ENCODE results near the gene AFAP1L2.

AFAP1L2 gene, protein sequence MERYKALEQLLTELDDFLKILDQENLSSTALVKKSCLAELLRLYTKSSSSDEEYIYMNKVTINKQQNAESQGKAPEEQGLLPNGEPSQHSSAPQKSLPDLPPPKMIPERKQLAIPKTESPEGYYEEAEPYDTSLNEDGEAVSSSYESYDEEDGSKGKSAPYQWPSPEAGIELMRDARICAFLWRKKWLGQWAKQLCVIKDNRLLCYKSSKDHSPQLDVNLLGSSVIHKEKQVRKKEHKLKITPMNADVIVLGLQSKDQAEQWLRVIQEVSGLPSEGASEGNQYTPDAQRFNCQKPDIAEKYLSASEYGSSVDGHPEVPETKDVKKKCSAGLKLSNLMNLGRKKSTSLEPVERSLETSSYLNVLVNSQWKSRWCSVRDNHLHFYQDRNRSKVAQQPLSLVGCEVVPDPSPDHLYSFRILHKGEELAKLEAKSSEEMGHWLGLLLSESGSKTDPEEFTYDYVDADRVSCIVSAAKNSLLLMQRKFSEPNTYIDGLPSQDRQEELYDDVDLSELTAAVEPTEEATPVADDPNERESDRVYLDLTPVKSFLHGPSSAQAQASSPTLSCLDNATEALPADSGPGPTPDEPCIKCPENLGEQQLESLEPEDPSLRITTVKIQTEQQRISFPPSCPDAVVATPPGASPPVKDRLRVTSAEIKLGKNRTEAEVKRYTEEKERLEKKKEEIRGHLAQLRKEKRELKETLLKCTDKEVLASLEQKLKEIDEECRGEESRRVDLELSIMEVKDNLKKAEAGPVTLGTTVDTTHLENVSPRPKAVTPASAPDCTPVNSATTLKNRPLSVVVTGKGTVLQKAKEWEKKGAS
- 0.83 to 4.9 (median 2.4) reads per million in 4 donors for total RNA-seq

DNA sequence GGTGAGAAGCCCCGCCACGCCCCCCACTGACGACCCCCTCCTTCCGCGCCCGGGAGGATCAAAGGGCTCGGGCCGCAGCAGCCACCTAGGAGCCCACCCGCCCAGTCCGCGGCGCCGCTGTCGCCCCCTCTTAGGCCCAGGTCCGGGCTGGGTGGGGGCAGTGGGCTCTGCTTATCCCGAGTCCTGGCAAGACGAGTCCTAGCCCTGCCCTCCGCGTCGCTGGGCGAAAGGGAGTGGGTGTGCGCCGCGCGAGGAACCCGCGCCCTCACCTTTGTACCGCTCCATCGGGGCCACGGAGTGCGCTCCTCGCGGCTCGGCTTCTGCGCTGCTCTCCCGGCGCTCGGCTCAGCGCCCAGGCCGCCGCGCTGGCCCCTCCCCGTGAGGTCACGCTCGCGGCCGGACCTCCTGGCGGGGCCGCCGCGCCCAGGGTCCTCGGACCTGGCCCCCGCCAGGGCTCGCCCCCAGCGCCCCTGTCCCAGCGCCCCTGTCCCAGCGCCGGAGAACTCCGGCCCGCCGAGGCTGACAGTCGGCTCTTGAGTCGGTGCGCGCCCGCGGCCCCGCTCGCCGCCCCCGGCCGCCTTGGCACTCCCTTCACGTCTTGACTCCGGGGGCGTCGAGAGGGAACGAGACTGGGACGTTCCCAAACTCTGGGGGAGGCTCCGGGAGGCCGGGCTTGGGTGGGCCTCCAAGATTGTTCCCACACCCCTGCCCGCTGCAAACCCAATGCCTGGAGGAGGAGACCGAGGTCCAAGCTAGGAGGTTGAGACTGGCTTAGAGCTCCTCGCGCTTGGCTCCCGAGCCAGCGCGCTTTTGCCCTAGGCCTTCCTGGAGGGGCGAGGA, at the start of gene AFAP1L2:
TSS of gene AFAP1L2 (minus strand) at position 332 of the 840 bp plus-strand sequence. CDS start at position 285, 47 bp downstream.
- DNase-seq = no peak

DNA sequence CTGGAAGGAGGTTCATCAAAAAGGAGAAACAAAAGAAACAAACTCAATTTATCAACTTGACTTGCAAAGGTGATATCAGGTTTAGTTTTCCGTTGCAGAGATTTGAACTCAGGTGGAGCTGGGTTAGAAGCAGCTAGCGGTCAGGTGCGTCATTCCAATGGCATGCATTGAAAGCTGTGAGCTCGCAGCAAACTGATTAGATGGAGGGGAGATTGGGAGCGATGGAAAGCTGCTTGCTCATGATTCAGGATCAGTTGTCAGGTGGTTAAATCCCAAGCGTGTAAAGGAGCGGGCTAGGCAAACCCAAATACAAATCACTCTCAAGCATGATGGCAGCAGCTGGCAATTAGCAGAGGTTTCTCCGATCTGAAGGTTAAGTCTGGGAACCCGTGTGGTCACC, 49.3 kb upstream of the AFAP1L2 start:
- no peak for DNase-seq

DNA sequence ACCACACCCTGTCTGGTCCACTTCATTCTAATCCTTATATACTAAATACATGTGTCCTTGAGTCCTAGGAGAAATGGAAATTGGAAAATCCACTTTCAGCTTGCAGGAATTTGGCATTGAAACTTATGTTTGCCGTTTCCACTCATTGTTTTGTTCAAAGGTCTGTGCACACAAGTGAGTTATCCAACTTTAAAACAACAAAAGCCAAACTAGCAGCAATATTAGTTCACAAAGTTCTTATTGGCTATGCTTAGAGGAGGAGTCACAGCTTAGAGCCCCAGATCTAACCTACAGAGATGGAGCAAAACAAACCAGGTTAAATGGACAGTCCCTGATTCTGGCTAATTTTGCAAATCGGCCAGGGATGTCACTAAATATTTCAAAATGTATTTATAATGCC, 44.6 kb upstream of the AFAP1L2 start:
- DNase-seq = no peak

DNA sequence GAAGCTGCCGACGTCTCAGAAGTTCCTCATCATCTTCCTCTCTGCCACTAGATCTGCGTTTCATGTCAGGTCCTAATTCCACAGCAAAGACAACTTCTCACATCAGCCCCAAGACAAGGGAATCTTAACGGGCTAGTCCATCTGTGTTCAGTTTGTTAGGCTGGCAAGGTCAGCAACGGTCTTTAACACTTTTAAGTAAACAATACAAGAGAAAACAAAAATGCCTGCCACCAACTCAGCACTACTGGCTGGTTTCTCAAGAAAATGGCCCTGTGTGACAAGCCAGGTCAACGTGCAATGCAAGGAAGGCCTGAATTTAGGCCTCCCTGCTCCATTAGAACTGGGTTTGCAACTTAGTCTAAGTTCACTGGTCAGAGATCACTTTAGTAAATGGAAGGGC, 41.0 kb upstream of the AFAP1L2 start:
- no peak for DNase-seq

DNA sequence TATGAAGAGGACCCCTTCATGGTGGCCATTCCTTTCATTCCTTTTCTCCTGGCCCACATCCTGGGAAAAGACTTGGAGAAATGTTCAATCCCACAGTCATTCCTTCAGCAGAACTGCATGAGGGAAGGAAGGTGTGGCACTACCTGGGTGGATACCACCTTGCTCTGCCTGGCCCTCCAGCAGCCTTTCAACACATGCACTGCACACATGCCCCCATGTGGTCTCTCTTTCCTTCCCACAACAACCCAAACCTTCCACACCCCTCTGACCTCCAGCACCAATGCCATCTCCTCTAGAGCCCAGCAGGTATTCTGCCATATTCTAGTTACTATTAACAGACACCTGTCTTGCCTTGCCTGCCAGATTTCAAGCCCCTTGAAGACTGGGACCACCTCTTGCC, 40.5 kb upstream of the AFAP1L2 start:
- DNase-seq = no peak

DNA sequence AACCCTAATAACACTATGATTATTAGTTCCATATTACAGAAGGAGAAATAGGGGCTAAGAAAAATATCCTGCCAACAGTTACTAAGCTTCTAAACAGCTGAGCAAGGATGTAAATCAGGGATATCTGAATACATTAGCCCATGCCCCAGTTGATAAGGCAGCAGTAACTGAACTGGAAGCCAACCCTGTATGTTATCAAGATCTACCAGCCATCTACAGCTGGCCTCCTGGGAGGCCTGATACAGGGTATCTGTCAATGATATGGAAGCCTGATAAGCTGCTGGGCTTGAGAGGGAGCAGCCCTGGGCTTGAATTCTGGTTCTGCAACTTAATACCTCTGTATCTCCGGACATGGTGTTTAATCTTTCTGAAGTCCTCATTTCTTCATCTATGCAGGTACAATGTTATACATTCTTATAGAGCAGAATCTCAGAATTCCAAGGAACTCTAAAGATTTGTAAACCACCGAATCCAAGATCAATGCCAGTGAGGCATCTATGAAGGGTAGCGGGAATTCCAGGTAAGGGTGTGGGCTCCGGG, 37.9 kb upstream of the AFAP1L2 start:
- no peak for DNase-seq

DNA sequence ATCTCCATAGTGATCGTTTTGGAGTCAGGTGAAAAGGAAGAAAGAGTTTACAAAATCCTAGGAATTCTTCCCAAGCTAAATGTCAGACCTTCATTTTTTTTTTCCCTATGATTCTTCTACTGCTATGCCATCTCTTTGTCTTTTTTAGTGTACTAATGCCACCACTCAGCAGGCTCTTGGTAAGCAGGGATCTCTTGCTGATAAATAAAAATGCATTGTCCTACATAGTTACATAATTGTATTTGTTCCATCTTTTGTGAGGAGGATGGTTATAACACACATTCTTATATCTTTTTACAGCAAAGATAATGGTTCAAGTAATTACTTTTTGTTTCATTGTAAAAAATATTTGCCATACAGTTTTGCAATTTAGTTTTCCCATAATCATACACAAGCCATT, 36.8 kb upstream of the AFAP1L2 start:
- no peak for DNase-seq

DNA sequence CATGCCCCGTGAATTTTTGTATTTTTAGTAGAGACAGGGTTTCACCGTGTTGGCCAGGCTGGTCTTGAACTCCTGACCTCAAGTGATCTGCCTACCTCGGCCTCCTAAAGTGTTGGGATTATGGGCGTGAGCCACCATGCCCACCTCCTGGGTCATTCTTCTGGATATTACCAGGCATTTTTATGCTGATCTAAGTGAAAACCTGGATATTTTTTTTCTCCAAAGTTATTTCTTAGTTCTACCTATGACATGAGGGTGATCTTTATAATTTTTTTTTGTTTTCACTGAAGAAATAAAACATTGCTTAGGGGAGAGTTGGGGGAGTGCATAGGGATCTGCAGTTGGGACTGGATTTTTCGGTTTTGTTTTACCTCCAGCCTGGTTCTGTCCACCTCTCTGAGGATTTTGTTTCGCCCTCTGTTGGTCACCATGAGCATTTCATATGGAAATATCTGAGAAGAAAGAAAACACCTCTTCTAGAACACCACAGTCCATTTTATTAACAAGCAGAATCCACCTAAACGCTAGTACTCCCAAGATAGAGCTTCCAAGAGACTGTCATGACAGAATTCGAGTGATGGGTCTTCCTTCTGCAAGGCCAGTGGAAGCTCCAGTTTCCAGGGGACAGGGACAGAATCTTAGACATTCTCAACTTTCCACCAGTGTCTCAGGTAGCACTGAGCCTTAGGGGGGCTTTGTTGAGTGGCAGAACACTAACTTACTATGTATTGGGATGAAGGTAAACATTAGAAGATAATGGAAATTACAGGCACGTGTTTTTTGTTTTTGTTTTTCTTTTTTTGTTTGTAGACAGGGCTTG, 33.4 kb upstream of the AFAP1L2 start:
- DNase-seq = no peak

DNA sequence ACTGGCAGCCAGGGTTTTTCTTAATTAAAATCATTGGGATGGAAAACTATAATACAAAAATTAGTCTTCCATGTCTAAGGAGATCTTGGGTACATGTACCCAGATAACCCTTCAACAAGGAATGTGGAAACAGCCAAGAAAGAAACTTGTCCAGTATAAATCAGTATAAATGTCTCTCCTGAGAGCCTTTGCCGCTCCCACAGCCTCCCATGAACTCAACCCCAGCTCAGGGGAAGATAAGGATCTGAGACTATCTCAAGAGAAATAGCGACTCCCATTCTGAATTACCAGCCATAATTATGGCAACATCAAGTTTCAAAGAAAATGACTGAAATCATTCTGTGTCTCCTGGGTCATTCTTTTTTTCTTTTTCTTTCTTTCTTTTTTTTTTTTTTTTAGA, 32.6 kb upstream of the AFAP1L2 start:
- no peak for DNase-seq

DNA sequence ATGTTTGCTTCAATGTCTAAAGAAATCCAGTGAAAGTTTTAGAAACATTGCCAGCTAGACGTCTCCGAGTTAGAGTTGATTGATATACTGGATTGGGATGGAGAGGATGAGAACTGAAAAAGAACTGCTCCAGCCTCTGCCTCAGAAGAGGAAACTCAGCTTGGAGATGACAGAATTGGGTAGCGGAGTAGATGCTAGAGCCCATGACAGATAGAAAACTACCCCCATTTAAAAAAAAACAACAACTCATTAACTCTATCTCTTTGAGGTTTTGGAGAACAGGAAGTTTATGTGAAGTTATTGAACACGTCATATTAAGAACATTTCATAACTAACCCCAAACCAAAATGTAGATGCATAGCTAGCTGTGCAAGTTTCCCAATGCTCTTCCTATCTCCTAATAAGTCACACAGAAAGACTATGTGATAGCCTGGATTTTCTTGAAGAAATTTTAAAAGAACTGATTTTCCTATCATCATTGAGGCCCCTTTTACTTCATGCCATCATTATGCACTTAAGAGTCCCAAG, 28.3 kb upstream of the AFAP1L2 start:
- no peak for DNase-seq

DNA sequence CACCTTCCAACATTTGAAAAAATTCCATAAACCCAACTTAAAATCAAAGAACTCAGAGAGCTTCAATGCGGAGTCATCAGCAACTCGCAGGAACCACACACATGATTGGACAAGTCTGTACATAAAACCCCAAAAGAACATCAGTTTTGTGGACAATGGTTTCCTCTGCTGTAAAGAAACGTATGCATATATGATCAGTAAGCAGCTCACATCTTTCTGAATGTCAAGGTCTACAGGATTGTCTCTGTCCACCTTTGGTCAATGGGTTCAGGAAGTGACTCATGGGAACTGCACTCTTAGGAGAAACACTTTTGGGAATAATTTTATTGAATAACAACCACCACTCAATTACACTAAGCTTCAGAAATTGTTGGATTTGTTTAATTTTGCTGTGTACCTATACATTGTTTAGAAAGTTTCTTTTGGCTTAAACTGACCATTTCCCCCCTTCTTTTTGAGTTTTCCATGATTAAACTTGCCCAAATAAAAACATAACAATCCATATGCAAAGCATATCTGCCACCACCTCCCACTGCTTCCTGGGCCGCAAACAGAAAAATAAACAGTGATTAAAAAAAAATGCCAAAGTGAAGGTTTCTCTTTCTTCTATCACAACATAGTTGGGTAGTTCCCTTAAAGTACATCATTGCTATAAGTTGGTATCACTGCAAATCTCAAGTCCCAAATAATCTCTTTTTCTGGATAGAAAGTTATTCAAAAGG, 27.3 kb upstream of the AFAP1L2 start:
- DNase-seq = no peak

DNA sequence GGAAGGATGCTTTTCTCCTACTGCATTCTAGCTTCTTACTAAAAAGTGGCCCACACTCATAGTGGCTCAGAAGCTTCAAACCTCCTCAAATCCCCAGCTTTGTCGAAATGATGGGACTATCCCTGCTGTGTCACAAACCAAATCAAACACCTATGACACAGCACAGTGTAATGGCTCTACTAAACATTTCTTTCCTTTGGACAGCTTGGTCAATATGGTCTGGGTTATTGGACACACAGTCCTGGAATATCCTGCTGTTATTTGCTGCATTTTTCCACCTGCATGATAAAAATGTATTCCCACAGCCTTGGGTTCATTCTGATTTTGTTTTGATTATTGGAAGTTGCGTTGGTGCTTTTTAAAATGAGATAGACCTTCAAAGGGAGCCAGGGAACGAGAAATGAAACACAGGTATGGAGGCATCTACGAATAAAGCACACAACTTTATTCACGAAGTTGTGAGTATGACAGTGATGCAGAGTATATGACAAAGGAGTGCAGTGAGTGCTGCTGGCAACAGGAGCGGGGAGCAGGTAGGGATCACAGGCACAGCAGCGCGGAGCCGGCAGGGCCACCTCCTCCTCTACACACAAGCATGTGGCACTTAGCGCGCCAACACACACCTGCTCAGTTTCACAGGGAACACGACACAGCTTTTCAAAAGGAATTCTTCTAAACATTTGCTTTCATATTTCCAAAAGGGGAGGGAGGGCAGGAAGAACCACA, 26.5 kb upstream of the AFAP1L2 start:
- DNase-seq = no peak

DNA sequence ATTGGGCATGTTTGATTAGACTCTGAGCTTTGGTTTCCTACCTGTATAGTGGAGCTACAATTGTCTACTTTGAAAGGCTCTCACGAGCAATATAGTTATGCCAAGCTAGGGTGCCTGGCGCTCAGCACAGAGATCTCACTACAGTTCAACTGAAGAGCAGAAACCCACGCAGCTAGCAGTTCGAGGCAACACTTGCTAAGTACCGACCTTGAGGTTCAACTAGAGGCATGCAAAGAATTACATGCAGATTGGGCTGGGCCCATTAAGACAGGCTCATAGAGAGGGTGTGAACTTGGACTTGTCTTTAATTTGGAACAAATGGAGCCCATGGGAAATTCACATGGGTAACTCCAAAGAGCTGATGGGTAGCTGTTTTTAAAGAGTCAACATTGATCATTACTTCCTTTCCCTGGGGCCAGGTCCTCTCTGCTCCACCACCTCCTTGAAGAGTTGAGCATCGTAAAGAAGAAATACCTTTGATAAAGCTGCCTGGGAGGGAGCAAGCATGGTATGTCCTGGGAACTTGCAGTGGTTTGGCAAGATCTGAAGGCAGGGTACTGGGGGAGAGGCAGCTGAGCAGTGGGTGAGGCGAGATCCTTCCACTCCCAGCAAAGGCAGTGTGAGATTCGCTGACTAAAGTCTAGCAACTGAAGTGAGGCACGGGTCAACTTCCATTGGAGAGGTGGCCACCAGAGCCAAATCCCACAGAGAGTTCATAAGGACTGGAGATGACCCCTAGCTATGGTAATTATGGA, 25.5 kb upstream of the AFAP1L2 start:
- no peak for DNase-seq

DNA sequence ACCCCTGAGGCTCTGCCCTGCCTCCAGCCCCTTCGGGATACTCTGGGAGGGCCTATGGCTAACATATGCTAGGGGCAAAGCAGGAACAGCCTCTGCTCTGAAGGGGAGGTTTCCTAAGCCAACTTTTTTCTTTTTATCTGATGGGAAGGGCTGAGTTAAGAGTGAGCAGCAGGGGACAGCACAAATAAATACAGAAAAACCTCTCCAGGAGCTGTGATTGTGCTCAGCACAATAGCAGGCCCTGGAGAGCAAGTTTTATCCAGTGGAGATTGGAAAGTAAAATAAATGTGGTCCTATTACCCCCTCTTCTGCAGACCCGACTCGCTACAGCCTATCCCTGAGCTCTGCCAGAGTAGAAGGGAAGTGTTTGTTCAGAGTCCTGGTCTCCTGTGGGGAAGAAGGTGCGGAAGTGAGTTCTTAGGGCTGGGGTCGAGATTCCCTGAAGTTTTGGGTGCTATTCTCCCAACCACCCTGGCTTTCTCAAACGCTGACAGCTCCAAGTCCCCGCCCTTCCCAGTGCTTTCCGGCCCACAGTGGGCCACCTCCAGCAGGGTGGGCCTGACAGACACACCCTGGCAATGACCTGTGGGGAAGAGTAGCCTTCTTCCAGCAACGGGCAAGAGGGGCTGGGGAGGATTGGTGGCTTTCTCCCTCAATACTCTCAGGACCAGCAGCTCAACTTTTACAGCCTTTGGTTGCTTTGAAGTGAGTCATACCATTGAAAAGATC, 23.0 kb upstream of the AFAP1L2 start:
- no peak for DNase-seq

DNA sequence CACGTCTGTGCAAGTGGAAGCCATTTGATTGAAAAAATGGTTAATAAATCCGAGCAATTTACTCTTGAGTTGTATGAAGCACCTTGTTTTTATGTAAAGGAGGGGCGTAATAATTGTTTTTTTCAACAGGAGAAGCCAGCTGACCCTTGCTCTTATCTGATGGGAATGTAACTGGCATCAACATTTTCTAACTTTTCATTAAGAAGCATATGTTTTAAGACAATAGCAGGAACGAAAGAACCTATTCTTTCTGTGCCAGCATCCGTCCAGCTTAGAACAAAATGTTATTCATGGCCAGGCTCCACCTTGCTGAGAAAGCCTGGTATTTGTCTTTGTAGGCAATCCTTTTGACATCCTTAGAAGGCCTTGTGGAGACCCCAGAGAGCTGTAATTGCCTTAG, 22.2 kb upstream of the AFAP1L2 start:
- no peak for DNase-seq

DNA sequence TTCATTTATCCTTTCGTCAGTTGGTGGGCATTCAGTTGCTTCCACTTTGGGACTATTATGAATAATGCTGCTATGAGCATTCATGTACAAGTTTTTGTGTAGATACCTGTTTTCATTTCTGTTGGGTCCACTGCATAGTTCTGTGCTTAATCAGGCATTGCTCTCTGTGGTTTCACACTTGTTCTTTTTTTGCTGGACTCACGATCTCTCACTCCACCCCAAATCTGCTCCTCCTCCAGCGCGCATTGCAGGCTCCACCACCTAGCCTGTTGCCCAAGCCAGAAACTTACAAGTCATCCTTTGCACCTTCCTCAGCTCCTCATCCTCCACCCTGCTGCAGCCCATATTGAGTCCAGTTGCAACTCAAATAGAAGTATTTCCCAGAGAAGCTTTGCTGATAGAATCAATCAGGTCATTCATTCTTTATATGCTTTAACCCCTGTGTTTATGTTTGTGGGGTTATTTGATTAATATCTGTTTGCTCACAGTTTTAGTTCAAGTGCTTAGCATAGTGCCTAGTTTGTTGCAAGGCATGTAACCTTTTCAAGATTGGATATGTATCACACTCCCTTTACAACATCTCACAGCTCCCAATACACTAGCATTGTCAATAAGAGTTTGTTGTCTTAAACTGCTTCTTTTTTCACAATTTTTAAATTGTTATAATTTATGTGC, 16.6 kb upstream of the AFAP1L2 start:
- no peak for DNase-seq

DNA sequence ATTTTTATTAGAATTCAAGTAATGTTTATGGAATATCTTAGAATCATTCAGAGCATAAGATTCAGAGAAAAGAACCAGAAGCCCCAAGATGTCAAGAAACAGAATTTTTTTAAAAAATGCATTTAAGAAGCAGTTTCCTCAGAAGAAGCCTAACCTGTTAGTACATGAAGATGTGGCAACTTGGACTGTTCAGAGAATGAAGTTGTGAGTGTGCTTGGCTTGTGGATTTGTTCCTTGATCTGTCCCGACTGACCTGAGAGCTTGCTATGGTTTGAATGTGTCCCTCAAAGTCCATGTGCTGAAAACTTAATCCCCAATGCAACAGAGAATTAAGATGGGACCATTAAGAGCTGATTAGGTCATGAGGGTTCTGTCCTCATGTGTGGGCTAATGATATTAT, 13.8 kb upstream of the AFAP1L2 start:
- DNase-seq = no peak
